Measurements from ENCODE around the gene MARCKS.

The MARCKS gene, protein sequence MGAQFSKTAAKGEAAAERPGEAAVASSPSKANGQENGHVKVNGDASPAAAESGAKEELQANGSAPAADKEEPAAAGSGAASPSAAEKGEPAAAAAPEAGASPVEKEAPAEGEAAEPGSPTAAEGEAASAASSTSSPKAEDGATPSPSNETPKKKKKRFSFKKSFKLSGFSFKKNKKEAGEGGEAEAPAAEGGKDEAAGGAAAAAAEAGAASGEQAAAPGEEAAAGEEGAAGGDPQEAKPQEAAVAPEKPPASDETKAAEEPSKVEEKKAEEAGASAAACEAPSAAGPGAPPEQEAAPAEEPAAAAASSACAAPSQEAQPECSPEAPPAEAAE

DNA sequence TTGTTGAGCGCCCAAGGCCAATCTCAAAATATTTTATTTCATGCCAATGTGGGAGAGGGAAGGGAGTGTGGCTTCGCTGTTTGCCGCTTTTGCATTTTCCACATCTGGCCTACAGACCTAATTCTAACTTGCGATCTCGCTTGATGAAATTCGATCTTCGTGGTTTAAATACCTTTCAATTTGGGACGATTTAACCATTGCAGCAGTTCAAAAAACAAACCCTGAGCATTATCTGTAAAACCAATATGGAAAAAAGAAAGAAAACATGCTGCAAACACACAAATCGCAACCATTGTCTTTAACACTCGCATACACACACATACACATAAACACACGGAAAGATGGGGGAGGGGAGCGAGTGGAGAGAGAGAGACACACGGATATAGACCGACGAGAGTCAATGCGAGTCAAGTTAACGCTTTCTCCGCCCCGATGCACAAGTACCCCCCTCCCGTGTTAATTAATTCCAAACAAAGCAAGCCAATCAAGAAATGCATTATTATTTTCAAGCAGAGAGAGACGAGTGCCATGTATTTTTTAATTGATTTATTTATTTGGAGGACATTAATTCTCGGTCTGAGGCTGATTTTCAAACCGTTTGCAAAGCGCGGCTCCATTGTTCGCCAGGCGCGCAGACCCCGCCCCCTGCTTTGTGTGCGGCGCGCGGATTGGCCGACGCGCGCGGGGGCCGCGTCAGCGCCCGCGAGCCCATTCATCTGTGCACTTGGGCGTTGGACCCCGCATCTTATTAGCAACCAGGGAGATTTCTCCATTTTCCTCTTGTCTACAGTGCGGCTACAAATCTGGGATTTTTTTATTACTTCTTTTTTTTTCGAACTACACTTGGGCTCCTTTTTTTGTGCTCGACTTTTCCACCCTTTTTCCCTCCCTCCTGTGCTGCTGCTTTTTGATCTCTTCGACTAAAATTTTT lies at the start of gene MARCKS:
Gene MARCKS (plus strand): TSS at position 721 of the 931 bp plus-strand sequence. CDS start 401 bp downstream, outside the sequence.
- DNase-seq (ENCODE audit: low read depth in 2 of 2), result no peak

DNA sequence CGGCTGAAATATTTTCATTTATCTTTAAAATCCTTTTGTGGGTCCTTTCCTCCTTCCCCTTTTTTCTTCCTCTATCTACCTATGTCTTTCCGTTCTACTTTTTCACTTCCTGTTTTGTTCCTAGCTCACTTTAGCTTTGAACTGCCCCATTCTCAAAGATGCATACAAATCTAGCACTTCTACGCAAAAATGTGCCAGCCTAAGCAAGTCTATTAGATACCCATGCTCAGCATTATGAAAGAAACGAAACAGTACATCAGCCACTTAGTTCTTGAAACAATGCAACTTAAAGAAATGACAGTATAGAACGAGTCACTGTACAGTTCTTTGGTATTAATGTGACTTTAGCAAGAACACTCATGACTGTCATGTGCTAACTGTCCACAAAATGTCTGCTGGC lies 47.3 kb upstream of the MARCKS start:
- no peak for DNase-seq (ENCODE audit: low read depth in 2 of 2)

DNA sequence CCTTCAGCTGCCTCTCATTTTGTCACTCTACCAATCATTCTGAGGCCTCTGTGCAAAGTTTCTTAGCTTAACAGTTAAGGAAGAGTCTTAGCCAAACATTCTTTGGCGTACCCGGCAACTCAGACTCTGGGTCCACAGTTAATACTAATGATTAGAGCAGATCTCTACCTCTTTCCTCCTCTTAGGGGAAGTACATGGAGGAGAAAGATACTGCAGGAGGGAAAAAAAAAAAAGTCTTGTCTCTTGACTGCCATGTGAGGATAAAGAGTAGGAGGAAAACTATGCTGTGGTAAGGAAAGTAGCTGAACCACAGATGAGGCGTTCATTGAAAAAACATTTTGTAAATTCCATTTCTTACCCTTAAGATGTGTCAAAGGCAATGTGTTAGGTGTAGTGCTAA lies 44.0 kb upstream of the MARCKS start:
- no peak for DNase-seq (ENCODE audit: low read depth in 2 of 2)

DNA sequence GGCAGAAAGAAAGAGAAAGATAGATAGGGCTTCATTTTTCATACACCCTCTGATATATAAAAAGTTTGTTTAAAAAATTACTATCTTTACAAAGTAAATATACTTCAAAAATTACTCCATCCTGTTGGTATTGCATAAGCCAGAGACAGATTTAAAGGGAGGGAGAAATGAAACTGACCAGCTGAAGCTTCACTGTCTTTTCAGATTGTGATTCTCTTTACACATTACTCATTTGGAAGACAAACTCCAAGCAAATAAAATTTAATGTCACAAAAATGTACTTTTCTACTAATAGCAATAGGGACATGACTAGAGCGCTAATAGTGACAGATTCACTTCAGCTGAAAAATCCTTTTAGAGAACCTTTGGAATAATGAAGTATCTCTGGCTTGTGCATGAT lies 38.6 kb upstream of the MARCKS start:
- no peak for DNase-seq (ENCODE audit: low read depth in 2 of 2)

DNA sequence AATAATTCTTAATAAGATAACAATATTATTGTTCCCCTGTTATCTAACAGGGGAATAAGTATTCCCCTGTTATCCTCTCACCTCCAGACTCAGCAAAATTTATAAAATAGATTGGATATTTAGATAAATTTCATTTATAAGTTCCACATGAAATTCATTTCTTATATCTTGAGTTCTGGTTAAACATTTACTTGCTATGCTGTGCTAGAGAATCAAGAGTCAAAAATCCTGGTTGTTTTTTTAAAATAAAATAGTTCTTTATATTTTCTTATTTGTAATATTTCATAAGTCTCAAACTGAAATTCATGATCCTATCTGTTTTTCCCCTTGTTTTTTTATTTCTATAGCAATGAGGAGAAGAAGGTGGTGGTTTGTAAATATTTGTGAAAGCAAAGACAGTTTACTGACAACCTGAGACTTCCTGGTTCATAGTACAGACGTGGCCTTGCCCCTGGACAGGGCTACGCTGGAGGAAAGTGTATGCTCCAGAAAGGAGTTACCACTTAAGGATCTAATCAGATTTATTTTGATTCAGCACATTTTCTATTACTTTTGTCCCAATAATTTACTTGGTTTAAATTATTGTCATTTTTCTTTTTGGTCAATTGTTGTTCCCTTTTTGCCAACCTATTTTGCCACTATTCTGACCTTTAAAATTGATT lies 37.8 kb upstream of the MARCKS start:
- DNase-seq (ENCODE audit: low read depth in 2 of 2), result no peak

DNA sequence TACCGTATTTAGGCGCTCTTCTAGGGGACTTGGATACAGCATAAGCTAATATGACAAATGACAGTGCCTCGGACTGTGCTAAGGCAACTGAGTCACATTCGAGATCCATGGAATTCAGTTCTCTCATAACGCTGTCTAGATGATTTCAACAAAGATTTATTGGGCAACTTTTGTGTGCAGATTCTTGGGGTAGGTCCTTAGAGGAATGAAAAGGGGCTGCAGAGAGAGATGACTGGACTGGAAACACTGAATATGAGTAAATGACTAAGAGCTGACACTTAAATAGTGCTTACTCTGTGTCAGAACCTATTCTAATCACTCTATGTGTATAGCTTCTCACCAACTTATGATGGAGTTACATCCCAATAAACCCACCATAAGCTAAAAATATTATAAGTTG lies 36.4 kb upstream of the MARCKS start:
- DNase-seq (ENCODE audit: low read depth in 2 of 2), result no peak

DNA sequence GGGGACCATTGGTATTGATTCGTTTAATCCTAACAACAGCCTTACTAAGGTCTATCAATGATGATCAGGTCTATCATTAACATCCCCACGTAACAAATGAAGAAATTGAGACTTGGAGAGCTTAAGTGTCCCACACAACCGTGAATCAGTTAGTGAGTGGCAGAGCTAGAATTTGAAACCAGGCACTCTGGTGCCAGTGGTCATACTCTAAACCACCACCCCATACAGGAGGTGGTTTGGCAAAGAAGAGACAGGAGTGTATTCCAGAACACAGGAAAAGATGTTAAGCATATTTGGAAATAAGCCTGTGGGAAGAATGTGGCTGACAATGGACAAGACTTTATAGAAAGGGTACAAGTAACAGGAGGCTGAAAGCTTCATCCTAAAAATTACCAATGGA lies 35.7 kb upstream of the MARCKS start:
- DNase-seq (ENCODE audit: low read depth in 2 of 2), result no peak

DNA sequence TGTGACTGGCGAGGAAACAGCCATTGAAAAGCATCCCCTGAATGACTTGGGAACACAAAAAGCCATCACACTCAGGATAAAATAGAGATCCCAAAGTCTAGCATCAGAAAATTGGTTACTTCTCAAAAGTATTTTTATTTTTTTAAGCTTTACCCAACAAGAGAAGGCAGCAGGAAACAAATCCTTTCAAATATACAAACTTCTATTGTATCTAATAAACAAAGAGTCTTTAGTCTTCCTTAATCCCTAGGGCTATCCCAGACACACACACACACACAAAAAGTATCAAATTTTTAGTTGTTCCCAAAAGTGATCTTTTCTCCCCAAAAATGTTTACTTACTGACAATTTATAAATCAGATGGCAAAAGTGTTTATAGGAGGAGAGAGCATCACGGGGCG lies 33.2 kb upstream of the MARCKS start:
- DNase-seq (ENCODE audit: low read depth in 2 of 2), result no peak

DNA sequence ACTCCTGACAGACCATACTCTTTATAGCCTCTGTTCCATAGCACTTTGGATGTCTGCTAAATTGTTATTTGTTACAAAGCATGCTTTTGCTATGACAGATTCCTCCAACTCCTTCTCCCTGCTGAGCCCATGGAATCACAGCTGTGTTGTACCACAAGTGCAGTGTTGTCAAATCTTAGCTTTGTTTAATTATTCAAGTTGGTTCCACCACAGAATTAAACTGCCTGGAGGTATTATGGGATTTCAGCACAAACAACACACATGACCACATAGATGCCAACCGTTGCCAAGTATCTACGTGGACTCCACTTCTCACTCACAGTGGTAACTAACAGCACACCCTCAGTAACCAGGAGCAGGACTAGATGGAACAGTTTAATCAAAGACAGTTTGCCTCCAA lies 32.7 kb upstream of the MARCKS start:
- no peak for DNase-seq (ENCODE audit: low read depth in 2 of 2)

DNA sequence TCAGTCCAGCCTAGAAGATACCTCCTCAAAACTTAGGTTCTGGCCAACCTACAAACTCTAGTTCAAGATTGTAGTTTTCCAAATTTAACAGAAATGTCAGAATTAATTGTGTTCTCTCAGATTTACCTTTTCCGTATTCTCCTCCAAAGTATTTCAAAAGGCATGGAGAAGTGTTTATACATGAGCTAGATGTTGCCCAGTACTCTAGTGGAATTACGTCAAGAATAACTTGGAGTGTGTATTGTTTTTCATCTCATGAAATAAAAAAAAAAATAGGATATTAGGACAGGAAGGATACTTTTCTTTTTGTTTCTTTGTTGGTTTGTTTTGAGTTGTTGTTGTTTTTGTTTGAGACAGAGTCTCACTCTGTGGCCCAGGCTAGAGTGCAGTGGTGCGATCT lies 32.3 kb upstream of the MARCKS start:
- DNase-seq (ENCODE audit: low read depth in 2 of 2), result no peak

DNA sequence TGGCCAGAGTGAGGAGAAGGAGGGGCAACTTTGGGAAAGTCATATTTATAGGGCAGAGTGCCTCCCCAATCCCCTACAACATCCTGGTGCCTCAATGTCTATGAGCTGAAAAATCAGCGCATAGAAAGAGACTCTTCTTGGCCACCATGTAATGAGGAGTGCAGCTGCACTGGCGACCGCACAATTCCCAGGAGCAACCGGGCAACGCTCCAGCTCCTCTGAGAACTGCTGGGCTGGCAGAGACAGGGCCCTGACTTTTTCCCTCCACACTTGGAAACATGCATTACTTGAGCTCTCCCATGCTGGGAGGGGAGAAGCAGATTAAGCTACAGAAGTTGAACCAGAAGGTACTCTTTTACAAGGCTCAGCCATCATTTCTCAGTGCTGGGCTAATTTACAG lies 31.4 kb upstream of the MARCKS start:
- no peak for DNase-seq (ENCODE audit: low read depth in 2 of 2)

DNA sequence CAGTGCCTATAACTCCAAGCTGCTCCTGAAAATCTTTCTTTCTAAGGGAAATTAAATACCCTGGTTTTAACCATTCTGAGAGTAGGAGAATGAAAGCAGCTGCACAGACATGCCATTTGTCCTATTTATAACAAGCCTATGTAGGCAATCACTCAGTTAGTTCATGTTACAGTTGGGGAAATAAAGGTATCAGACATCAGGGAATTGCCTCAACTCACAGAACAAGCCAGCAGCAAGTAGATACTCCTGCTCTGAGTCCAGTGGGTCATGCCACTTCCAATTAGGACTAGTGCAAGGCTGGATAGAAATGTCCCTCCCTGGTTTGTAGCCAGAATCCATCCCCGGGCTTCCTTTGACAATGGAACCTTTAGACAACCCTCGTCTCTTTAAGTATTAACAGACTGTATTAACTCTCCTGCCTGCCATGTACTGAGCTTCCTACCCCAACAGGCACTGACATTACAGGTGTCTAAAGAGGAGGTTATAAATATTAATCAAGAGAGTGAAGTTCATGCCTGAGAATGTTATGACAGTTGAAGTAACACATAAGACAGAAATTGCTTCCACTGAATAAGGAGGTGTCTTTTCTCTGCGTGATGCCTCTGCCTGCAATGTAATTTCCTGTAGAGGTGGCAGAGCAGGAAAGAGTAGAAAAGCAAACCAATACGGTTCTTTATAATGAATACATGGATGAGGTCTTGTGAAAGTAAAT lies 28.0 kb upstream of the MARCKS start:
- DNase-seq (ENCODE audit: low read depth in 2 of 2), result no peak

DNA sequence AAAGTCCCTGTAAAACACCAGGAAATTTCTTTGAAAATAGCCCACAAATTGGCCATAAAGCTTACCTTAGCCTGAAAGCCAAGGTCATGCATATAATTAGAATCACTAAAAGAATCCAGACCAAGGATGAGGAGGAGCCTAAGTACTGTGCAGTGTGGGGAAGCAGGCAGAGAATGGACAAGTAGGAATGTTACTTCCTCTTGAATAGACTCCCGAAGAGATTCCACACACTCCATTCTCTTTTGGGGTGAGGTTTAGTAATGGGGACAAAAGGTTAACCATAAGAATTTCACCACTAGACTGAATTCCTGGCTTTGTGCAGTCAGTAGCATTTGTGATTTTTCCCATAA lies 27.5 kb upstream of the MARCKS start:
- DNase-seq (ENCODE audit: low read depth in 2 of 2), result no peak

DNA sequence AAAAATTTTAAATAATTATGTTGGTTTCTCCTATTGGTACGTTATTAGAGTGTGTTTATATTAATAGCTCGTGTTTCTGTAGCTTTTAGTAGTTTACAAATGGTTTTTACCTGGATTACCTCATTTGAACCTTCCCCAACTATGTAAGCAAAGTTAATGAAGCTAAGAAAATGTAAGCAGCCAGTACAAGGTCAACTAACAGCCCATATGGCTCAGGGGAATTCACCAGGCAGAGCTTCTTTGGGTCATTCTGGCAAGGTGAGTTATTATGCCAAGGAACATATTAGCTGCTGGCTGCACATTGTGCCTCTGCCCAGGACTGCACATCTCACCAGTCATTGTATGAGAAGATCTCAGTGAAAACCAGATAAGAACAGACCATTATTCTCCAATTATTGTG lies 27.0 kb upstream of the MARCKS start:
- no peak for DNase-seq (ENCODE audit: low read depth in 2 of 2)

DNA sequence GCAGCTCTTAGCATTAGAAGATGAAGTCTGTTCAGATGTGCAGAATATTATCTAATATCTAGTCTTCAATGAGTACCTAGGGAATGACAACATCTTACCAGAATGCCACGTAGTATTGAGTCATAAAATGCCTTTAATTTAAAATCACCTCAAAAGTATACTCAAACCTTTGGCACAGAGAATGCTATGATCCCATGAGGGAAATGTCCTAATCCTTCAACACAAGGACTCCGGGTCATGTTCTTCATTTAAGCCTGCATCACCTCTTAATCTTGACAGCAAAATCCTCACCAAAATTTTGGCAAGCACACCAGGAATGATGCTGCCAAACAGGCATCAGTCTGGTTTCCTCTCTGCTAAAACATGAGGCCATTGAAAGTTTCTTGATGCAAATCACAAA lies 23.6 kb upstream of the MARCKS start:
- DNase-seq (ENCODE audit: low read depth in 2 of 2), result no peak

DNA sequence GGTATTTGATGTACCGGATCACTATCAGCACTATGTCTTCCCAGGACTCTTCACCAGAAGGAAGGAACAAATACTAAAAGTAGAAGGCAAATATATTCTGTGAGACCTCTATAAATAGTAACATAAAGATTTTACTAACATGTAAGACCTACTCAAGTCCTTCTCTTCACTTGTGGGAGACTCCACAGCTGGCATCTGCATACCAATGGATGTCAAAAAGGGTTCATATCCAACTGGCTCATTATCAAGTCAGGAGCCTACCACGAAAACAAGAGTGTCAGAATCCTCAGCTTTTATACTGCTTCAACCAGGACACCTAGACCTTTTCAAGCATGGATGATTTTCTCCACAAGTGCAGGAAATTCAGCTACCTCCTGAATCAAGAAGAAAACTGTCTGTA lies 20.0 kb upstream of the MARCKS start:
- DNase-seq (ENCODE audit: low read depth in 2 of 2), result no peak

DNA sequence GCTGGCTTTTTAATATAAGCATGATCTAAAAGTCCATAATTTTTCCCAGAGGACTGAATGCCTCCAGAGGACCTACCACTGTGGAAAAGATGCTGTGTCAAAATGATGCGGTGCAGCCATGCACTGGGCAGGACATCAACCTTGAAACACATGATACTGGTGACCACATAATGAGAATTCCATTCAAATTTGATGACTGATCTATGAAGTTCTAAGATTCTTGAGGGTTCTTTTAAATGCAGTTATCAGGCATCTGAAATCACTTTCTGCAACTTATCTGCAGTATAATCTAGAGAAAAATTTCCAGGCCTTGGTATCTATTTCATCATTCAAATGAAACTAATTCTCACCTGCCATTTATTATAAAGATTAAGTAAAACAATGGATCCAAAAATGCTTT lies 15.0 kb upstream of the MARCKS start:
- no peak for DNase-seq (ENCODE audit: low read depth in 2 of 2)

DNA sequence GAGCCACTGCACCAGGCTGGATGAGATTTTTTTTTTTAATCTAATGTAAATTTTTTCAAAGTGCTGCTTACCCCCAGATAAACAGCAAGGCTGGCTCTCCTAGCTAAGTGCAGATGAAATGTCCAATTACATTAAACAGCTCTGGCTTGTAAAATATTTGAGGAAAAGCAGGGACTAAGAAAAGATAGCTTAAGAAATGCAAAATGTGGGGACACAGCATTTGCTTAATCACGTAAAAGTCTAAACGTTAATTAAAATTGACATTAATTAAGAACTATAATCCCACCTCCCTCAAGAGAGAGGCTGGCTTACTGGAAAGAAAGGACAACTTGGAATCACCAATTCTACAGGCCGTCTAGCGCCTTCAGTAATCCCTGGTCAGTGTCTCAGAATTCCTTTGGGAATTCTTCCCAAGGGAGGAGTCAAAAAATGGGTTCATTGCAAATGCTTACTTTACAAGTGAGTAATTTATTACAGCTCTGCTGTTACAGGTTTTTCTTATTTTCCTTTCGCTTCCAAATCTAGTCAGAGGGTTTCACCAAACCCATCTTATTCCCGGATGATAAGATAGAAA lies 13.6 kb upstream of the MARCKS start:
- no peak for DNase-seq (ENCODE audit: low read depth in 2 of 2)

DNA sequence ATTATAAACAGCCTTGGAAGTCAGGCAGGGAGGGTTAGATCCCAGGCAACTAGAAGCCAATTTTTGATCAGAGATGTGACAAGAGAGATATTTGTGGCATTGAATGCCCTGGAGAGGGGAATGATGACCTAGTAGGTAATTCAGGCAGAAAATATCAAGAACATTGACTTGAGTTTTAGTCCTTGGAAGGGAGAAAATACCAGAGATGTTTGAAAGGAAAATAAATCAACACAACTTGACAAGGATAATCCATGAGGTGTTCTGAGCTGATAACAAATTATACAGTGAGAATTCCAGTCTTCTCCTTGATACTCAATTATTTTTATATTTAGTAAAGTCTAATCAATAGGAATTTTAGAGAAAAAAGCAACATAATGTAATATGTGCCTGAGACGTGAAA lies 10.6 kb upstream of the MARCKS start:
- DNase-seq (ENCODE audit: low read depth in 2 of 2), result no peak

DNA sequence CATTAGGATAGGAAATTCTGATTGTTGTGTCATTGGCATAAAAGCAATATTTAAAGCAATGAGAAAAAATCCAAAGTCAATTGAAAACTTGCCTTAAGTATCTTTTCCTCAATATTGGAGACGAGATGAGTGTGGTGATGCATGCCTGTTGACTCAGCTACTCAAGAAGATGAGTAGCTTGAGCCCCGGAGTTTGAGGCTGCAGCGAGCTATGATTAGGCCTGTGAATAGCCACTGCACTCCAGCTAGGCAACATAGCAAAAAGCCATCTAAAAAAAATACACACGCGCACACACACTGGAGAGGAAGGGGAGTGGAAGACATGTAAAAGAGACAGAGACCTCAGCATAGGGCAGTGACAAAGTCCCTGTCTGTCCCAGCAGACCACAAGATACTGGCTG lies 9.7 kb upstream of the MARCKS start:
- no peak for DNase-seq (ENCODE audit: low read depth in 2 of 2)

DNA sequence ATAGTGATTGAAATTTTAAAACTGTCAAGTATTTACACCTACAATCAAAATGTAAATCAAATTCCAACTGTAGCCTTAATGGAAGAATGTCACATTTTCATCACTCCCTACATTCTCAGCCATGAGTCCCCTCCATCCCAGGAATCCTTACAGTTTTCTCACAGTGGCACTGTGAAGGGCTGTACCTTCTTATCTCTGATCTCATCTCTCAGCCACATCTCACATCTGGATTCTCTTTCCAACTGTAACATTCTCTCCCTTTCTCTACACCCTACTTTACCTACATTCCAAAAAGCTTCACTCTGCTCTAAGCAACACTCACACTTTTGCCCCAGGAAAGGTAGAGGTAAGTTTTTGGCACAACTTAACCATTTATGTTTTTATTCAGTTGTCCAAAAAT lies 8.9 kb upstream of the MARCKS start:
- DNase-seq (ENCODE audit: low read depth in 2 of 2), result no peak

DNA sequence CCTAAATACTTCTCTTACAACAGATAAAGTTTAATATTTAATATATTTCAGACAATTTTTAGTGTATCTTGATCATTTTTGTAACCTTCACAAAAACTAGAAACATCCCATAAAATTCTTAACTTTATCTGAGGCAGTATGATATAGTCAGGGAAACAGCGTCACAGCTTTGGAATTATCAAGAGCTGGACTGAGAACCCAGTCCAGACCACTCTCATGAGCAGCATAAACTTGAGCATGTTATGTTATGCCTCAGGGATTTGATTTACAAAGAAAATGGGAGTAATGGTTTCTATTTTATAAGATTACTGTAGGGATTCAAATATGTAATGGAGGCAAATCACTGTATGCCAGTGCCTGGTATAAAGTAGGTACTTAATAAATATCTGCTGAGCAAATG lies 8.3 kb upstream of the MARCKS start:
- no peak for DNase-seq (ENCODE audit: low read depth in 2 of 2)

Measured in stimulated activated CD4-positive, alpha-beta T cell treated with anti-CD3 and anti-CD28 coated beads, Interleukin-1b, Interleukin-23, amount 100 ng/mL, for 1 hour (primary cell).